22Rv1 (cell line): ENCODE data around the gene VEPH1.

Experiments
- ZFX ChIP-seq: fragments of 450-650 bp; IDR thresholded peaks from 2 replicates; pipeline ENCODE4 v1.6.1; 2017; ENCODE audit warnings: antibody characterized with exemption, borderline replicate concordance
- TF ChIP-seq, protein P1 (sequence below): fragments of 450-650 bp; IDR thresholded peaks from 2 replicates; pipeline ENCODE4 v1.5.1; 2017; ENCODE audit warnings: mild to moderate bottlenecking

DNA sequence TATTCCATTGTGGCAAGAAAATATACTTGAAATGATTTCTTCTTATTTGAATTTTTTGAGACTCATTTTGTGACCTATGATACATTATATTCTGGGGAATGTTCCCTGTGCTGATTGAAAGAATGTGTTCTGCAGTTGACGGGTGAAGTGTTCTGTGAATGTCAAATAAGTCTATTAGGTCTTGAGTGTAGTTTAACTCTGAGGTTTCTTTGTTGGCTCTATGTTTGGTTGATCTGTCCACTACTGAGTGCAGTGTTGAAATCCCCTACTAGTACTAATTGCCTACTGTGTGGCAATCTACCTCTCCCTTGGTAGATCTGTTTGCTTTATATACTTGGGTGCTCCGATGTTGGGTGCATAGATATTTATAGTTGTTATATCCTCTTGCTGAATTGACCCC, 46.3 kb upstream of the VEPH1 start:
- TF ChIP-seq, protein P1, sequence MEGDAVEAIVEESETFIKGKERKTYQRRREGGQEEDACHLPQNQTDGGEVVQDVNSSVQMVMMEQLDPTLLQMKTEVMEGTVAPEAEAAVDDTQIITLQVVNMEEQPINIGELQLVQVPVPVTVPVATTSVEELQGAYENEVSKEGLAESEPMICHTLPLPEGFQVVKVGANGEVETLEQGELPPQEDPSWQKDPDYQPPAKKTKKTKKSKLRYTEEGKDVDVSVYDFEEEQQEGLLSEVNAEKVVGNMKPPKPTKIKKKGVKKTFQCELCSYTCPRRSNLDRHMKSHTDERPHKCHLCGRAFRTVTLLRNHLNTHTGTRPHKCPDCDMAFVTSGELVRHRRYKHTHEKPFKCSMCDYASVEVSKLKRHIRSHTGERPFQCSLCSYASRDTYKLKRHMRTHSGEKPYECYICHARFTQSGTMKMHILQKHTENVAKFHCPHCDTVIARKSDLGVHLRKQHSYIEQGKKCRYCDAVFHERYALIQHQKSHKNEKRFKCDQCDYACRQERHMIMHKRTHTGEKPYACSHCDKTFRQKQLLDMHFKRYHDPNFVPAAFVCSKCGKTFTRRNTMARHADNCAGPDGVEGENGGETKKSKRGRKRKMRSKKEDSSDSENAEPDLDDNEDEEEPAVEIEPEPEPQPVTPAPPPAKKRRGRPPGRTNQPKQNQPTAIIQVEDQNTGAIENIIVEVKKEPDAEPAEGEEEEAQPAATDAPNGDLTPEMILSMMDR = no peak
- no peak for TF ChIP-seq ZFX
